Endodermal cell (in vitro differentiated cells): Measurements from ENCODE around the gene CCDC106. TPM values are rescaled to one million over a fixed set of nuclear protein-coding genes. Genes with fewer than 3 reads are reported as not detected.
A peak's percentile ranks its signal among the peaks of the same experiment; 100 is the strongest.

ENCODE experiments used
- DNase-seq: peaks from one replicate; pipeline ENCODE4 v3.0.0-alpha.2; 2017
- H3K27ac ChIP-seq: 2 replicates; pipeline ENCODE4 v1.5.1; 2013; ENCODE audit warnings: mild to moderate bottlenecking, low read depth, low read length, moderate library complexity
- H3K27me3 ChIP-seq: 2 replicates; pipeline ENCODE4 v1.6.1; 2013; ENCODE audit warnings: mild to moderate bottlenecking, low read length, moderate library complexity; ENCODE audit not compliant: insufficient read depth, control insufficient read depth, poor library complexity, severe bottlenecking
- H3K36me3 ChIP-seq: 2 replicates; pipeline ENCODE4 v1.7.0; 2013; ENCODE audit warnings: mild to moderate bottlenecking, low read length, moderate library complexity; ENCODE audit not compliant: control insufficient read depth, insufficient read depth
- H3K4me1 ChIP-seq: one replicate; pipeline ENCODE4 v1.7.0; 2013; ENCODE audit warnings: low read length; ENCODE audit not compliant: control insufficient read depth, insufficient read depth
- H3K4me3 ChIP-seq: 2 replicates; pipeline ENCODE4 v1.5.1; 2013; ENCODE audit warnings: mild to moderate bottlenecking, low read length, moderate library complexity
- H3K9ac ChIP-seq: 2 replicates; pipeline ENCODE4 v1.6.1; 2013; ENCODE audit warnings: mild to moderate bottlenecking, low read length, moderate library complexity; ENCODE audit not compliant: poor library complexity, severe bottlenecking; ENCODE audit errors: extremely low read depth
- H3K9me3 ChIP-seq: 2 replicates; pipeline ENCODE4 v1.6.1; 2013; ENCODE audit warnings: mild to moderate bottlenecking, low read length, moderate library complexity; ENCODE audit not compliant: control insufficient read depth
- H3K27ac Mint-ChIP-seq: 2 replicates; pipeline ENCODE4 v1.8.0; 2020; ENCODE audit warnings: mixed read lengths
- H3K27me3 Mint-ChIP-seq: 2 replicates; pipeline ENCODE4 v1.8.0; 2021; ENCODE audit warnings: mild to moderate bottlenecking, mixed read lengths; ENCODE audit not compliant: insufficient read depth
- H3K36me3 Mint-ChIP-seq: 2 replicates; pipeline ENCODE4 v1.8.0; 2020; ENCODE audit warnings: low read depth, mixed read lengths
- H3K4me1 Mint-ChIP-seq: 2 replicates; pipeline ENCODE4 v1.8.0; 2020; ENCODE audit warnings: mixed read lengths
- H3K4me3 Mint-ChIP-seq: 2 replicates; pipeline ENCODE4 v1.8.0; 2020; ENCODE audit warnings: mild to moderate bottlenecking, moderate library complexity, mixed read lengths
- H3K9me3 Mint-ChIP-seq: 2 replicates; pipeline ENCODE4 v1.8.0; 2020; ENCODE audit warnings: mild to moderate bottlenecking, mixed read lengths
- CTCF ChIP-seq: fragments of 200-600 bp; sonication (generic); conservative IDR thresholded peaks from 2 replicates; pipeline ENCODE4 v1.5.0; 2021; ENCODE audit warnings: antibody characterized with exemption, mild to moderate bottlenecking
- WGBS, 2 experiments: methylation state at CpG; one replicate each; pipeline versions ENCODE4 v1.1.5 to v1.1.7; 2013; ENCODE audit warnings: missing lambda C conversion rate in 2 of 2, mixed read lengths in 1 of 2; ENCODE audit not compliant: insufficient coverage in 1 of 2, insufficient read length in 1 of 2; 5-methylcytosine and 5-hydroxymethylcytosine counted together
- total RNA-seq, 2 donors: library from RNA; stranded (reverse); fragmentation: NEBNext Ultra II Directional in 1 of 2; extraction: Animal tissue kit (Norgen Biotek cat#: 25700) in 1 of 2; gene quantifications; 2 replicates in 1 of 2; 3 replicates in 1 of 2; pipeline ENCODE4 v1.2.1, GENCODE V29; 2021

The CCDC106 gene
- total RNA-seq, 2 donors from 2014 or later = 18.0 to 24.9 TPM

GRCh38 chr19:55671054-55671378, 23.0 kb downstream of the CCDC106 start:
- Histone ChIP-seq H3K4me1 (peaks cover 3% of the 10 kb centered on the region), H3K27ac (no peak overlapping the region), H3K9me3 (no peaks in the 10 kb centered on the region), H3K9ac (no peak overlapping the region), H3K4me3 (no peak overlapping the region), H3K27me3 (no peaks in the 10 kb centered on the region), H3K36me3 (peaks cover 57% of the 10 kb centered on the region)
- no peak for DNase-seq
- Mint-ChIP-seq H3K9me3 (no peaks in the 10 kb centered on the region), H3K4me3 (no peak overlapping the region), H3K36me3 (peaks cover 66% of the 10 kb centered on the region), H3K4me1 (peaks cover 19% of the 10 kb centered on the region), H3K27me3 (no peaks in the 10 kb centered on the region), H3K27ac (peak overlapping the region; percentile 81)
- WGBS, 2 experiments = 79 to 88% methylated on average over 2 of the region's 2 CpGs
- no peak for TF ChIP-seq CTCF

- peaks cover 3% of the 10 kb centered on the region for H3K4me1 ChIP-seq
- Mint-ChIP-seq H3K27ac (peak overlapping the region; percentile 66), H3K36me3 (peaks cover 54% of the 10 kb centered on the region), H3K27me3 (no peaks in the 10 kb centered on the region), H3K4me1 (peaks cover 32% of the 10 kb centered on the region), H3K9me3 (no peaks in the 10 kb centered on the region), H3K4me3 (no peak overlapping the region)
- H3K9me3 ChIP-seq = no peaks in the 10 kb centered on the region
- WGBS, 2 experiments = 98 to 100% methylated on average over 1 to 5 of the region's 5 CpGs
- no peak for TF ChIP-seq CTCF
- peaks cover 43% of the 10 kb centered on the region for H3K36me3 ChIP-seq
- no peaks in the 10 kb centered on the region for H3K27me3 ChIP-seq
- H3K4me3 ChIP-seq = no peak overlapping the region
- no peak overlapping the region for H3K9ac ChIP-seq
- DNase-seq = no peak
- H3K27ac ChIP-seq = no peak overlapping the region
Observed at GRCh38 chr19:55672418-55672817, 24.4 kb downstream of the CCDC106 start.

- H3K4me1 Mint-ChIP-seq = peaks cover 37% of the 10 kb centered on the region
- no peaks in the 10 kb centered on the region for H3K27me3 ChIP-seq
- H3K27ac ChIP-seq = no peak overlapping the region
- H3K27ac Mint-ChIP-seq = peak overlapping the region; percentile 92
- H3K27me3 Mint-ChIP-seq = no peaks in the 10 kb centered on the region
- H3K9me3 Mint-ChIP-seq = no peaks in the 10 kb centered on the region
- no peak overlapping the region for H3K9ac ChIP-seq
- no peak overlapping the region for H3K4me3 ChIP-seq
- peaks cover 54% of the 10 kb centered on the region for H3K36me3 Mint-ChIP-seq
- H3K4me1 ChIP-seq = peaks cover 3% of the 10 kb centered on the region
- 82 to 92% methylated on average over 3 to 9 of the region's 9 CpGs for WGBS, 2 experiments
- no peak for TF ChIP-seq CTCF
- no peak for DNase-seq
- peaks cover 41% of the 10 kb centered on the region for H3K36me3 ChIP-seq
- H3K4me3 Mint-ChIP-seq = peak overlapping the region; percentile 90
- H3K9me3 ChIP-seq = no peaks in the 10 kb centered on the region
Observed at GRCh38 chr19:55673465-55673864, 25.5 kb downstream of the CCDC106 start.
